Measurements from ENCODE around the gene GREM2. TPM values are rescaled to one million over a fixed set of nuclear protein-coding genes. Genes with fewer than 3 reads are reported as not detected.
A peak's percentile ranks its signal among the peaks of the same experiment; 100 is the strongest.

GREM2 gene
- total and polyA plus RNA-seq, 8 donors: 0.99 to 4.4 (median 2.9) TPM

- intact Hi-C loops (cut with DNase I): no loop called here
- Histone ChIP-seq H3K27ac (no peak overlapping the region), H3K36me3 (no peaks in the 10 kb centered on the region), H3K27me3 (no peaks in the 10 kb centered on the region), H3K4me1 (no peaks in the 10 kb centered on the region), H3K9me3 (no peaks in the 10 kb centered on the region), H3K4me3 (no peak overlapping the region)
- no peak for DNase-seq
- no peak for TF ChIP-seq CTCF (IDR thresholded peaks at IDR 0.05)
- ATAC-seq: no peak
Measured at GRCh38 chr1:240599830-240600229, 12.1 kb downstream of the GREM2 start.

DNA sequence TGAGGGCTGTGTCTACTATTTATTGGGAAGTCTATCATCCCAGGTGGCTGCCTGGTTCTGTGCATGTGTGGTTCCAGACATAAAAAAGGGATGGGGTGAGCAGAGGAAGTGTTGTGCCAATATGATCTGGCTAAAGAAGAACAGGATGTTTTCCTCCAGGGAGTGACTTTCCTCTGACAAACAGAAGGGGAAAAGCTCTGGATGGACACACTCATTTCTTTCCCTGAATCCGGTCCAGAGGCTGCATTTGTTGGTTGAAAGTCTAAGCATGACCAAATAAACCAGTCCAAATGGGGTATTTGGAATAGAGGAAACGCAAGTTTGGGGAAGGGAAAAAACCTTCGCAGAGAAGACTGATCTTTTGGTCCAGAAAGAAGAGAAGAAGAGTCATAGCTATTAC lies 12.7 kb downstream of the GREM2 start:
- ATAC-seq: no peak
- intact Hi-C loops (cut with DNase I): no loop called here
- Histone ChIP-seq H3K4me1 (no peaks in the 10 kb centered on the region), H3K9me3 (no peaks in the 10 kb centered on the region), H3K27me3 (no peaks in the 10 kb centered on the region), H3K4me3 (no peak overlapping the region), H3K36me3 (no peaks in the 10 kb centered on the region), H3K27ac (no peak overlapping the region)
- TF ChIP-seq CTCF (IDR thresholded peaks at IDR 0.05): no peak
- no peak for DNase-seq

DNA sequence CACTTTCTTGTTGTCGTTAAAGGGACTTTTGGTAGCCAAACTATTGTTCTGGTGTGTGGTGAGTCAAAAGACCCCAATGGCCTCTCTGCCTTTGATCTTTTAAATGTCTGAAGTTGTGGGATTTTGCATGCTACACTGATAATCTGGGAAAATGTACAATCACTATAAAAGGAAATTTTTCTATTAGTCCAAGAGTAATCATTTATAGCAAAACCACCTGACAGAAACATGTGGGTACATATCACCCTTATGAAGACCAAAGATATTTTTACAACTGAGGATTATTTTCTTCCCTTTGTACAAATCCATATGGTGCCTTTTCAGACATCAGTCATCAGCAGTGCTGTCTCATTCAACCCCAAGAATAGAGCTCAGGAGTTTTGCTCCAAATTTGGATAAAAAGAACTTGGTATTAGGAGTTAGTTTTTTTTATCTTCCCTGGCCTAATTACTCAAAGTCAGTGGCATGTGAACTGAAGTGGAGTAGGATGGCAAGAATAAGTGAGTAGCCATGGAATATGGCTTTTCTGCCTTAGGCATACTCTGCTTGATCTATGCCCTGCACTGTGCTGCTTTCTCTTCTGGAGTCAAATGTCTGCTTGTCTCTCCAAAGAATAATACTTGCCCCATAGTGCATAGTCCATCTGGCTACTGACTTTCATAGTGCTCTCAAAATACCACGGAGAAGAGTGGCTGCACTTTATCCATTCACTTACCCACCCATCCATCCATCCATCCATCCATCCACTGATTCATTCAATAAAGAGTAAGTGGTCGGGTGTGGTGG lies 13.5 kb downstream of the GREM2 start:
- no peak for TF ChIP-seq CTCF (IDR thresholded peaks at IDR 0.05)
- no peak overlapping the region for H3K4me3 ChIP-seq
- DNase-seq (no peak), ATAC-seq (no peak)
- H3K27ac ChIP-seq: no peak overlapping the region
- H3K4me1 ChIP-seq: no peaks in the 10 kb centered on the region
- H3K36me3 ChIP-seq: no peaks in the 10 kb centered on the region
- no peaks in the 10 kb centered on the region for H3K27me3 ChIP-seq
- H3K9me3 ChIP-seq: no peaks in the 10 kb centered on the region
- intact Hi-C loops (cut with DNase I): no loop called here

DNA sequence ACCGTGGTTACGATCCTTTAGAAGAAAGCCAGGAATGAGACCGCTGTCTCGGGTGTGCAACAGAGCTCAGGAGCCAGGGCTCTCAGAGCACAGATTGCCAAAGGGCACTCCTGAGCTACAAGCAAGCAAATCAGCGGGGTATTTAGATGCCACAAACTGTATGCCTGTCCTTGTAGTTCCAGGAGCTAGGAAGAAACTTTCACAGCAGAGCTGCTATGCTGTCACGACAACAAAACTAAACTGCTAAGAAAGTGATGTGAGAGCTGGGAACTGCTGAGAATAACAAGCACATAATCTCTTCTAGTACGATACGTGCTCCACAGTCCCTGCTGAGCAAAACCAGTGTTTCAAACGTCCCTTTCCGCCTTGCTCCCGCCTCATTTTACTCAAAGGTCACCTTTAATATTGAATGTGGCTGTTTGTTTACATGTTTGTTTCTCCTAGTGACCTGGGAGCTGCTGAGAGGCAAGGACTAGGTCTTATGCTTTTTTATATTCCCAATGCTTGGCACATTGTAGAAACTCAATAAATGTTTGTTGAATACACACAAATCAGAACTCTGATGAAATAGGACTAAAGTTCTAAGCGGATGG lies 14.7 kb downstream of the GREM2 start:
- Histone ChIP-seq H3K36me3 (no peaks in the 10 kb centered on the region), H3K9me3 (no peaks in the 10 kb centered on the region), H3K27me3 (no peaks in the 10 kb centered on the region), H3K4me3 (no peak overlapping the region), H3K4me1 (no peaks in the 10 kb centered on the region), H3K27ac (no peak overlapping the region)
- TF ChIP-seq CTCF (IDR thresholded peaks at IDR 0.05): no peak
- DNase-seq (no peak), ATAC-seq (peak; percentile 70)
- intact Hi-C loops (cut with DNase I): no loop called here

DNA sequence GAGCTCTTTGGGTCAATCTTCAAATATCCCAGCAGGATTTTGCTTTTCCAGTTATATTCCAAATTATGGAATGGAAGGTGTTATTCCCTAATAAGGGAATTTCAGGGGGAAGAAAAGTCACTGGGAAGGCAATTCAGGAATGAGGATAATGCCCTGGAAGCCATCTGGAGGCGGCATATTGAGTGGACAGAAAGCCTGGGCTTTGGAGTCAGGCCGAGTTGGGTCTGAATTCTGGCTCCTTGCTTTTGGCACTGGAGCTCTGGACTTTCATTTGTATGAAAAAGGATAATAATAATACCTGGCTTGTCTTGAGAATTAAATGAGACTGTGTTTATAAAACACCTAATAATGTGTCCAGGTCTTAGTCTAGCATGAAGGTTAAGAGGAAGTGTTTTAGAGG lies 16.5 kb downstream of the GREM2 start:
- H3K4me3 ChIP-seq: no peak overlapping the region
- H3K36me3 ChIP-seq: no peaks in the 10 kb centered on the region
- H3K9me3 ChIP-seq: no peaks in the 10 kb centered on the region
- DNase-seq (no peak), ATAC-seq (no peak)
- no peaks in the 10 kb centered on the region for H3K4me1 ChIP-seq
- intact Hi-C loops (cut with DNase I): no loop called here
- TF ChIP-seq CTCF (IDR thresholded peaks at IDR 0.05): no peak
- no peak overlapping the region for H3K27ac ChIP-seq
- no peaks in the 10 kb centered on the region for H3K27me3 ChIP-seq
